Ovary (tissue), 3 donors: ENCODE results near the gene MESP1.

Source experiments
- EP300 ChIP-seq: sonication (generic); formaldehyde crosslinking; IDR thresholded peaks from one replicate; pipeline ENCODE4 v1.6.1; 2017; ENCODE audit warnings: antibody characterized with exemption
- POLR2A ChIP-seq: fragments of 450-650 bp; IDR thresholded peaks from one replicate; pipeline ENCODE4 v1.6.1; 2017; ENCODE audit warnings: antibody characterized with exemption, mild to moderate bottlenecking, moderate library complexity
- TF ChIP-seq, protein P1 (sequence below), 3 donors: fragments of 450-650 bp in 2 of 3; fragments of 200-600 bp in 1 of 3; IDR thresholded peaks; one replicate each; pipeline versions ENCODE4 v1.5.1 to v1.8.0; 2016 to 2022; ENCODE audit warnings: antibody characterized with exemption in 3 of 3, mild to moderate bottlenecking in 1 of 3
- donor health status: DM: no; HTN: no; CAD: no.

- TF ChIP-seq EP300 = no peak
- TF ChIP-seq, protein P1, sequence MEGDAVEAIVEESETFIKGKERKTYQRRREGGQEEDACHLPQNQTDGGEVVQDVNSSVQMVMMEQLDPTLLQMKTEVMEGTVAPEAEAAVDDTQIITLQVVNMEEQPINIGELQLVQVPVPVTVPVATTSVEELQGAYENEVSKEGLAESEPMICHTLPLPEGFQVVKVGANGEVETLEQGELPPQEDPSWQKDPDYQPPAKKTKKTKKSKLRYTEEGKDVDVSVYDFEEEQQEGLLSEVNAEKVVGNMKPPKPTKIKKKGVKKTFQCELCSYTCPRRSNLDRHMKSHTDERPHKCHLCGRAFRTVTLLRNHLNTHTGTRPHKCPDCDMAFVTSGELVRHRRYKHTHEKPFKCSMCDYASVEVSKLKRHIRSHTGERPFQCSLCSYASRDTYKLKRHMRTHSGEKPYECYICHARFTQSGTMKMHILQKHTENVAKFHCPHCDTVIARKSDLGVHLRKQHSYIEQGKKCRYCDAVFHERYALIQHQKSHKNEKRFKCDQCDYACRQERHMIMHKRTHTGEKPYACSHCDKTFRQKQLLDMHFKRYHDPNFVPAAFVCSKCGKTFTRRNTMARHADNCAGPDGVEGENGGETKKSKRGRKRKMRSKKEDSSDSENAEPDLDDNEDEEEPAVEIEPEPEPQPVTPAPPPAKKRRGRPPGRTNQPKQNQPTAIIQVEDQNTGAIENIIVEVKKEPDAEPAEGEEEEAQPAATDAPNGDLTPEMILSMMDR (IDR thresholded peaks at IDR 0.05) = no peak
- TF ChIP-seq POLR2A = no peak
These were observed 39.2 kb upstream of the MESP1 start for GRCh38 chr15:89790206-89790605.
